Epithelial cell of esophagus (primary cell): ENCODE data around the gene VDAC1.

ENCODE experiments used
- DNase-seq: peaks from one replicate; pipeline ENCODE4 v3.0.0; 2010; ENCODE audit warnings: low read depth
- H3K4me3 ChIP-seq: 2 replicates; pipeline ENCODE4 v1.5.1; 2011; ENCODE audit warnings: mild to moderate bottlenecking, low read length, control low read depth
- TF ChIP-seq, protein P1 (sequence below): IDR thresholded peaks from 2 replicates; pipeline ENCODE4 v1.5.1; 2011; ENCODE audit warnings: low read depth, mild to moderate bottlenecking, low read length, control low read depth, inconsistent platforms; ENCODE audit not compliant: insufficient read depth; ENCODE audit errors: missing control alignments

VDAC1 gene, protein sequence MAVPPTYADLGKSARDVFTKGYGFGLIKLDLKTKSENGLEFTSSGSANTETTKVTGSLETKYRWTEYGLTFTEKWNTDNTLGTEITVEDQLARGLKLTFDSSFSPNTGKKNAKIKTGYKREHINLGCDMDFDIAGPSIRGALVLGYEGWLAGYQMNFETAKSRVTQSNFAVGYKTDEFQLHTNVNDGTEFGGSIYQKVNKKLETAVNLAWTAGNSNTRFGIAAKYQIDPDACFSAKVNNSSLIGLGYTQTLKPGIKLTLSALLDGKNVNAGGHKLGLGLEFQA

DNA sequence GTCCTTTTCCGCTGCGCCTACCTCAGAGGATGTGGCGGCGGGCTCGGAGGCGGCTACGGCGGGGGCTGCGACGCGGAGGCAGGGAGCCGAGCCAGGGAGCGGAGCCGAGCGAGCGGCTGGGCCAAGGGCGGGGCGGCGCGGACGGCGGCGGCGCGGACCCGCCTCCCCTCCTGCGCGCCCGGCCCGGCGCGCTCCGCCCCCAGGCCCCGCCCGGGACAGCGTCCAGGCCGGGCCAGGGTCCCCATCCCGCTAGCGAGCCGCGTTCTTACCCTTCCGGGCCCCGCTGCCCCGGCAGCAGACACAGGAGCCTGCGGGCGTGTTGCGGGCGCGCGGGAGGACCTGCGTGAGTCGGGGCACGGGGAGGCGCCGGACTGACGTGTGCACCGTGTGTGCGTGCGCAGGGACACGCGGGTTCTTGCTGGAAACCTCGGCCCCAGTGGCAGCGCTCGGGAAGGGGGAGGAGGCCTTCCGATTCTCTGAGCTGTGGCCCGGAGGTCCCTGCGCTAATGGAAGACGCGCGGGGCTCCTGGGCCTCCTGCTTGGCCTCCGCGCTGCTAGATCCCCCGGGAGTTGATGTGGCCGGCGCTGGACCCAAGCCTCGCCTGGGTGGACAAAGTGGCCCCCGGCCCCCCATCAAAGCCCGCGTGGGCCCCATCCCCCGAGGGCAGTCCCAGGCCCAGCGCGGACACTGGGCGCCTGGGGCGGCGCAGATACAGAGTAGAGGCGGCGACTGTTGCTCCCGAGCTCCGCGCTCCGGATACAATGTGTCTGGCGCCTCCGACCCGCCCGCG is at the start of gene VDAC1:
Gene VDAC1, minus strand, starts transcription at position 350 of the 791 bp plus-strand sequence. CDS start 11,963 bp downstream, outside the sequence.
- H3K4me3 ChIP-seq = peak within 1 kb of the TSS; percentile 81
- TF ChIP-seq, protein P1, sequence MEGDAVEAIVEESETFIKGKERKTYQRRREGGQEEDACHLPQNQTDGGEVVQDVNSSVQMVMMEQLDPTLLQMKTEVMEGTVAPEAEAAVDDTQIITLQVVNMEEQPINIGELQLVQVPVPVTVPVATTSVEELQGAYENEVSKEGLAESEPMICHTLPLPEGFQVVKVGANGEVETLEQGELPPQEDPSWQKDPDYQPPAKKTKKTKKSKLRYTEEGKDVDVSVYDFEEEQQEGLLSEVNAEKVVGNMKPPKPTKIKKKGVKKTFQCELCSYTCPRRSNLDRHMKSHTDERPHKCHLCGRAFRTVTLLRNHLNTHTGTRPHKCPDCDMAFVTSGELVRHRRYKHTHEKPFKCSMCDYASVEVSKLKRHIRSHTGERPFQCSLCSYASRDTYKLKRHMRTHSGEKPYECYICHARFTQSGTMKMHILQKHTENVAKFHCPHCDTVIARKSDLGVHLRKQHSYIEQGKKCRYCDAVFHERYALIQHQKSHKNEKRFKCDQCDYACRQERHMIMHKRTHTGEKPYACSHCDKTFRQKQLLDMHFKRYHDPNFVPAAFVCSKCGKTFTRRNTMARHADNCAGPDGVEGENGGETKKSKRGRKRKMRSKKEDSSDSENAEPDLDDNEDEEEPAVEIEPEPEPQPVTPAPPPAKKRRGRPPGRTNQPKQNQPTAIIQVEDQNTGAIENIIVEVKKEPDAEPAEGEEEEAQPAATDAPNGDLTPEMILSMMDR = no peak

DNA sequence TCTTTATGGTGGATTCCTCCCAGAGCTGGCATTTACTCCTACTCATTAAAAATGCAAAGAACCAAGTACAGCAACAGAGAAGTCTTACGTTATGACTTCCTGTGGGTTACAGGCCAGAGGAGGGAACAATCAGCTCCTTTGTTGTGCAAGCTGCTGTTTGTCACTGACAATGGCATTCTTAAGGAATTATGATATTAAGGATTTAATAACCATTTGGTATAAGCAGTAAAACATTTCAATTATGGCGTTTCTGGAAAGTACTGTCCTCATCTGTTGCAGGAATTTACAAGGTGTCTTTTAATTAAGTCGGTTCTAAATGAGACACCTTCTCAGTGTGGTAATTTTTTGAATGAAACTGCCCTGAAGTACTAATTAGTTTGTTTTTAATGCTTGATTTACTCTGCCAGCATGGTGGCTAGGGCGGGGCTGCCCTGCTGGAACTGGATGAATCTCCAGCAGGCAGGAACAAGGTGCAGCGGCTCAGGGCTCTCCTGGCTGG is 49.1 kb upstream of the VDAC1 start:
- no peak overlapping the region for H3K4me3 ChIP-seq
- peak; percentile 49 for DNase-seq
- TF ChIP-seq, protein P1 = no peak

More for the DNA sequence above, at the start of gene VDAC1:
- peak; percentile 82 for DNase-seq

DNA sequence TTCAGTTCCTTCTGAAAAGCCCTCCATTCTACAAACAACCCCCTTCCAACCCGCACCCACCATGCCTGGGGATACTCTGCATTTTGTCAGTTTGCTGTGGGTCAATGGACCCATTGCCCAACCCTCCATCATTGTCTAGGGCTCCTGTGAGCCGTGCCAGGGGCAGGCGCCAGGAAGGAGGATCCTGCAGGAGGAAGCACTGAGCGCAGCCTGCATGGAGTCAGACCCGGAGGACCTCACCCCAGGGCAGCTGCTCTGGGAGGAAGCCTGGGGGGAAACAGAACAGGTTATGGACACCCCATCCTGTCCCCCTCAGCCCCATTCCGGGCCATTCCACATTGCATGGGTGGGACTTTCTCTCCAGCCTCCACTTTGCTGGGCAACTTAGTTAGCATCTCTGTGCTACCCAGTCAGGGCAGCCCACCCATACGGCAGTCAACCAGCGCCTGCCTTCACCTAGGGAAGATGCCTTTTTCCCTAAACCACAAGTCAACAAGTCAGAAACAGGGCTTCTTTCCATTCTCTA is 48.6 kb upstream of the VDAC1 start:
- no peak overlapping the region for H3K4me3 ChIP-seq
- TF ChIP-seq, protein P1 = no peak
- DNase-seq = no peak

DNA sequence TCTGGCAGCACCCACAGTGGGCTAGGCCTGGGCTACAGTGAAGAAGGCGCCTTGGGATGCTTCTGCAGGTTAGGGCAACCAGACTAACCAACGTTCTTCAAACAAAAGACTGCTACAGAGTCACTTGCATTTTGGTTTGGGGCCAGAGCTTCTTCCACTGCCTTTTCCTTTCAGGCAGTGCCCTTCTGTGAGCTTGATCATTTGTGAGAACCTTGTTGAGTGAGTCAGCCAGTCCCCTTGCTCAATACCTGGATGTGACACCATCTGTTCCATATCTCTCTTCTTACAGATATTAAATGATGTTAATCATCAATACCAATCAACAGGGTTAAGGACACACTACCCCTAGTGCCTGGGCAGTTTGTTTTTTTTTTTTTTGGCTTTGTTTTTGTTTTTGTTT is 46.5 kb upstream of the VDAC1 start:
- TF ChIP-seq, protein P1 = no peak
- peak; percentile 80 for DNase-seq
- H3K4me3 ChIP-seq = no peak overlapping the region

DNA sequence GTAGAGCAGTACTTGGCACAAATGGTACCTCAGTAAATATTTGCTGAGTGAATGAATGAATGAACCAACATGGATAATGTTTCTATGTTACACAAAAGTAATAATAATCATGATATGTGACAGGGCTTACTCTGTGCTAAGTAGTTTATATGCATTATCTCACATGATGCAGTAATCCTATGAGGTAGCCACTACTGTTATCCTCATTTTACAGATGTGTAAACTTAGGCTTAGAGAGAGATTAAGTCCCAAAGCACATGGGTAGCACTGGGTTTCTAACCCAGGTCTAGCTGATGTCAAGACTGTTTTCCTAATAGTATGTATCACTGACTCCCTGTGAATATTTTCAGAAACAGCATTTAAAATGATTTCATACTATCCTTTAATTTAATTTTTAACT is 44.1 kb upstream of the VDAC1 start:
- H3K4me3 ChIP-seq = no peak overlapping the region
- no peak for DNase-seq
- TF ChIP-seq, protein P1 = no peak

DNA sequence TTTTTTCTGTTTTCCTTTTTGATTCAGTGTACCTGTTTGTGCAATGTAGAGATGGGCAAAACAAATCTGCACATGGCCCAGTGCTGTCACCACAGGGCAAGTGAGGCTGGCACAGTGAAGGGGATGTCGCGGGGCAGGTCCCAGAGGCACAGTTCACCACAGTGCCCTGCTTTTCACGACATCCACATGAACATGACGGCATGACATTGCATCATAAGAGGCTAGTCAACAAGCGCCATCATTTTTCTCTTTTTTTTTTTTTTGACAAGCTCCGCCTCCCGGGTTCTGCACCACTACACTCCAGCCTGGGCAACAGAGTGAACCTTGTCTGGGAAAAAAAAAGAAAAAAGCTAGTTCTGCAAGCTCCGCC is 42.9 kb upstream of the VDAC1 start:
- no peak for DNase-seq
- TF ChIP-seq, protein P1 = no peak
- no peak overlapping the region for H3K4me3 ChIP-seq
